Measurements from ENCODE around the gene KLHL42. TPM values are rescaled to one million over a fixed set of nuclear protein-coding genes. Genes with fewer than 3 reads are reported as not detected.
A peak's percentile ranks its signal among the peaks of the same experiment; 100 is the strongest.

Gene KLHL42
- total and polyA plus RNA-seq, 10 of the 15 experiments (the other 5 are each of a cell fraction or from before 2014, with no cell fraction given): 2.1 to 18.2 (median 13.1) TPM

- Histone ChIP-seq H3K27ac (ENCODE audit: control insufficient read depth, insufficient read depth) (no peak overlapping the region), H3K79me2 (ENCODE audit: control insufficient read depth, insufficient read depth, low read length) (no peaks in the 10 kb centered on the region), H4K20me1 (ENCODE audit: control insufficient read depth, insufficient read depth) (no peaks in the 10 kb centered on the region), H3K9me3 (replicated peaks; ENCODE audit: control insufficient read depth, insufficient read depth, low read length) (no peaks in the 10 kb centered on the region), H3K36me3 (ENCODE audit: control insufficient read depth in 2 of 2, insufficient read depth in 2 of 2, low read length in 1 of 2) (no peaks in the 10 kb centered on the region), H3K27me3 (replicated peaks in 1 of 2; ENCODE audit: control insufficient read depth in 2 of 2, insufficient read depth in 2 of 2, low read length in 1 of 2) (no peaks in the 10 kb centered on the region), H3K9ac (ENCODE audit: control insufficient read depth, insufficient read depth, low read length) (no peak overlapping the region), H3K4me2 (ENCODE audit: control insufficient read depth, insufficient read depth) (no peak overlapping the region), H2AFZ (ENCODE audit: control insufficient read depth, low read depth, low read length) (no peak overlapping the region), H3K4me1 (ENCODE audit: control insufficient read depth, insufficient read depth, low read length) (peaks cover 9% of the 10 kb centered on the region; the same call in 1 of the 2 replicates), H3K4me3 (no peak overlapping the region)
- ChIA-PET POLR2A (interaction anchor here (0.6 kb wide), 1 partner anchor 16 kb away, joined by 3 read pairs; no protein-coding TSS in a partner anchor), SMC1A (ENCODE audit: uncharacterized antibody, unreplicated experiment) (interaction anchor here (0.7 to 0.9 kb wide), 2 partner anchors 23 to 51 kb away, joined by 3 read pairs; no protein-coding TSS in a partner anchor), CTCF (interaction anchor here (0.6 to 2.1 kb wide), 4 partner anchors 38 to 800 kb away, joined by 4 to 6 read pairs (median 4); no protein-coding TSS in a partner anchor), RAD21 (ENCODE audit: unreplicated experiment) (no interaction called here)
- WGBS (ENCODE audit: insufficient coverage, insufficient replicate concordance, low lambda C conversion rate, missing lambda C conversion rate): 69% methylated on average over 3 of the region's 3 CpGs
- no peak for DNase-seq (ENCODE audit: low read depth, low spot score)
- no peak for TF ChIP-seq NR2C2 (IDR thresholded peaks at IDR 0.05; ENCODE audit: borderline replicate concordance, control insufficient read depth, insufficient read length, low read depth)
- TF ChIP-seq REST (IDR thresholded peaks at IDR 0.05; ENCODE audit: low read depth, low read length): no peak
- TF ChIP-seq BRCA1 (IDR thresholded peaks at IDR 0.05; ENCODE audit: low read depth, low read length): no peak
- peak; percentile 33 for TF ChIP-seq RUNX3 (IDR thresholded peaks at IDR 0.05; ENCODE audit: low read length)
- intact Hi-C loops (cut with micrococcal nuclease; ENCODE audit: unreplicated experiment): no loop called here
- ATAC-seq: peak; percentile 47
- in situ Hi-C loops (cut with MboI): no loop called here
- no TSS peak for BruUV-seq (replicated peaks)
- peak; percentile 47 for FAIRE-seq
These were observed 8.3 kb upstream of the KLHL42 start for GRCh38 chr12:27771481-27772327.
